GM21526 (cell line): ENCODE measurements around the gene CDK14.
"Not testable (repeated sequence)": the region's sequence is repeated elsewhere in the genome, so short reads cannot be mapped to it uniquely, and the experiment has no call there.

Source experiments
- ATAC-seq: cut with Tn5 transposase; IDR thresholded peaks from one replicate; pipeline ENCODE4 v1.9.1; 2021; ENCODE audit warnings: moderate library complexity; ENCODE audit not compliant: unreplicated experiment, low FRiP score

The CDK14 gene

GRCh38 chr7:90775383-90775965, 179.4 kb downstream of the CDK14 start:
- ATAC-seq: no peak

DNA sequence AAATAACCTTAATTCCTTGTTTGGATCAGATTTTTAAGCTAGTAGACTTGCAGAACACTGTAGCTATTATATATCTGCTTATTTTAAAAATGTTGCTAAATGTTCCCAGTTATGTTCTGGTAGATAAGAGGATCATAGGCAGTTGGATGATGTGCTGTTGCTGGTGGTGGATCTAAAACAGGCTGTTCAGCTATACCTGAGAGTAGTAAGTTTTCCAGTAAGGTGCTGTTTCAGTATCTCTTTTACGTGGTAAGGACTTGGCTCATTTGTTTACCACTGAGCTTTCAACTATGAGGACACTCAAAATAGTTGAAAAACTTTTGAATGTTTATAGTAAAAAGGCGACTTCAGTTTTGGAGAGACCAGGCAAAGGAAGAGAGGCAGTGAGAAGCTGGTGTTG, 180.9 kb downstream of the CDK14 start:
- ATAC-seq: peak; percentile 94

GRCh38 chr7:90777465-90777864, 181.3 kb downstream of the CDK14 start:
- ATAC-seq: peak; percentile 50

DNA sequence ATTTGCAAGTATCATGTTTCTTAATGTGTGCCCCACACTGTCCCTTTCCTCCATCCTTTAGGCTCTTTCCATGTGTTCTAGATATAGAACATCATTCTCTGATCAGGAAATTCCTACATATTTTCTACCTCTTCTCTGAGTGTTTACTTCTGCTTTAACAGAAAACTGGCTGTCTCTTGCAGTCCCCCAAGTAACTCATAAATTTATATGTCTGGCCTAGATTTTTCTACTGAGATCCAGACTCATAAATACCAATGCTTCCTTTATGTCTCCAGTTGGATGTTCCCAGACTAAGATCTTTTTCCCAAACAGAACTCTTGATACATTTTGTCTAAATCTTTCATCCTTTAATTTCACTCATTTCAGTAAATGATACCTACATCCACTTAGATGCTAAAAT, 181.8 kb downstream of the CDK14 start:
- no peak for ATAC-seq

DNA sequence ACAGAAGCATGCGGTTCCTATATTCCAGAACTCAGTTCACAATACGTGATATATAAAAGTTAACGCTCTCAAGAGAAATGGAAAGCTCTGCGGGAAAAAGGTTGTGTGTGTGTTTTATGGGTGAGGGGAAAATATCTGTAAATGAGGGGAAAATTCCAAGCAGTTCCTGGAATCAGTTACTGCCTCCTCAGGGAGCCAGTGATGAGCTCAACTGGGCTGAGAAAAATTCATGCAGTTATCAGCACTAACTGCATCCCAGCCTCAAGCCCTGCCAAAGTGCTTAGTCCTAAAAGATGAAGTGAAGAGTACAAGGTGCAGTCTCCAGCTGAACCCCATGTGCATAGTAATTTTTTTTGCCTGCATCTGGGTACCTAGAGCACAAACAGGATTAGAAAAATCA, 191.9 kb downstream of the CDK14 start:
- no peak for ATAC-seq

DNA sequence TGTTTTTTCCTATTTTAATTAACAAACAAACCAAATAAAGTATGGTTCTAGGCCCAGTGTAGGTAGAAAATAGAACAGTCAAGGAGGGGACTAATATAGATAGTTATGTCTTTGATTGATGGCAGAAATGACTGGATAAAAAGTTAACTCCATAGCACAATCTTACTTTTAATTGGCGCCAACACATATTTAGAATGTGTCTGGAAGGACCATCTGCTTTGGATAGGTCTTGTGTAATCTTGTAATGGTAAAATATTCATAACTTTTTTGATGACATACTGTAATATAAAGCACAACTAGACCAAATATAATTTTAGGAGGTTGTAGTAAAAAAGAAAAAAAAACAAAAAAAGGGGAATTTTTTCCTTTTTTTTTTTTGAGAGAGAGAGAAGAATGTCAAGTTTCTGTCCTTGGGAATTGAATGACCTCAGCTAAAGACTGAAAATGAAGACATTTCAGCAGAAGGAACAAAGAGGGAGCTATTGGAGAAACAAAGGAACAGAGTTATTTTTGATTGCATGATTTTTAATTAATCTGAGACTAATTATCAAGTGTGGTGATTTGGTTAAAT, 193.7 kb downstream of the CDK14 start:
- ATAC-seq: no peak

DNA sequence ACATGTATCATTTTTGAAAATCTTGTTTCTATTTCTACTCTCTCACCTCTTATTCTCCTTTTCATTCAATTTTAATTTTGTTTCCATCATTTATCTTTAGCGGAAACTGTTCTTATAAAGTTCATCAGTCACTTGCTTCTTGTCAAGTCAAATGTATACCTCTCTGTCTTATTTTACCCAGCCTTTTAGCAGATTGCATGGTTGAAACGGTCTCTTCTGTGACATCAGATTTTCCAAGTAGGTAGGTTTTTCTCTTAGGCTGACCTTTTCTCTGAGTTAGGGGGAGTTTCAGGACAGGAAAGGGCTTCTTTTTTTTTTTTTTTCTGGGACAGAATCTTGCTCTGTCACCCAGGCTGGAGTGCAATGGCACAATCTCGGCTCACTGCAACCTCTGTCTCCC, 195.5 kb downstream of the CDK14 start:
- no peak for ATAC-seq

- no peak for ATAC-seq
These were observed 196.2 kb downstream of the CDK14 start for GRCh38 chr7:90792301-90792700.

DNA sequence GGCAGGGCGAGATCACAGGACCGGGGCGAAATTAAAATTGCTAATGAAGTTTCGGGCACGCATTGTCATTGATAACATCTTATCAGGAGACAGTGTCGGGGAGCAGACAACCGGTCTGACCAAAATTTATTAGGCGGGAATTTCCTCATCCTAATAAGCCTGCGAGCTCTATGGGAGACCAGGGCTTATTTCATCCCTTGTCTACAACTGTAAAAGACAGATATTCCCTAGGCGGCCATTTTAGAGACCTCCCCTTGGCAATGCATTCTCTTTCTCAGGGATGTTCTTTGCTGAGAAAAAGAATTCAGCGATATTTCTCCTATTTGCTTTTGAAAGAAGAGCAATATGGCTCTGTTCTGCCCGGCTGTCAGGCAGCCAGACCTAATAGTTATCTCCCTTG, 198.1 kb downstream of the CDK14 start:
- not testable (repeated sequence) for ATAC-seq

GRCh38 chr7:90797596-90797995, 201.5 kb downstream of the CDK14 start:
- ATAC-seq: no peak

GRCh38 chr7:90804370-90804769, 208.2 kb downstream of the CDK14 start:
- ATAC-seq: no peak

GRCh38 chr7:90815552-90815951, 219.4 kb downstream of the CDK14 start:
- not testable (repeated sequence) for ATAC-seq

- peak; percentile 100 for ATAC-seq
These were observed 220.5 kb downstream of the CDK14 start for GRCh38 chr7:90816511-90817142.

DNA sequence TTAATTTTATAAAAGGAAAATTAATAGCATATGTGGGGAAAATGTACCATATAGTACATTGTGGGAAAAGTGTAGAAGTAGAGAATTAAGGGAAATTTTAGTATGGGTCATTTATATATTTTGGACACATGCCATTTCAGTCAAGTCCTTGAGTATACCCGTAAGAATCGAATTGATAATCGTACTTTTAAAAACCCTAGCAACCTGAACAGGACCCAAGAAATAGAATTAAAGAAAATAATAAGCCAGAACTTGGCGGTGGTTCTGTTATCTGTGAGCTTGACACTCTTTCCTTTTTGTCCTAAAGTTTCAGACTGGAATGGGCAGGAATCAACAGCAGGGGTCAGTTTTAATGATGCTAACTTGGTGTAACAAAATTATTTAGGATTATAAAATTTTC, 221.0 kb downstream of the CDK14 start:
- ATAC-seq: no peak

- ATAC-seq: no peak
These were observed 221.7 kb downstream of the CDK14 start for GRCh38 chr7:90817846-90818245.

DNA sequence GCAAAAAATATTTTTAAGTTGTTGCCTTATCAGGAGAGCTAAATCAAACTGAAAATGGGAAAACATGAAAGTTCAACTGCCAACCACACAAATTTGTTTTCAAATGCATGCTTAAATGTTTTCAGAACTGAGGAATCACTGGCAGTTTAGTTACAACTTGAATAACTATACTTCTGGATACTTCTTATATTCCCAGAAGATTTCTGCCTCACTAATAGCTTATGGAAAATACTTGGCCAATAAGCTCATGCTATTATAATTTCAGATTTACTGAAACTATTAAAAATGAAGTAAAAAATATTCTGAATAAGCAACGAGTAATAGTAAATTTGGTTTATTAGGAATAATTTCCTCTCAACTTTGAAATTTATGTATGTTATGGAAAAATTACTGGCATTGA, 222.2 kb downstream of the CDK14 start:
- ATAC-seq: no peak

DNA sequence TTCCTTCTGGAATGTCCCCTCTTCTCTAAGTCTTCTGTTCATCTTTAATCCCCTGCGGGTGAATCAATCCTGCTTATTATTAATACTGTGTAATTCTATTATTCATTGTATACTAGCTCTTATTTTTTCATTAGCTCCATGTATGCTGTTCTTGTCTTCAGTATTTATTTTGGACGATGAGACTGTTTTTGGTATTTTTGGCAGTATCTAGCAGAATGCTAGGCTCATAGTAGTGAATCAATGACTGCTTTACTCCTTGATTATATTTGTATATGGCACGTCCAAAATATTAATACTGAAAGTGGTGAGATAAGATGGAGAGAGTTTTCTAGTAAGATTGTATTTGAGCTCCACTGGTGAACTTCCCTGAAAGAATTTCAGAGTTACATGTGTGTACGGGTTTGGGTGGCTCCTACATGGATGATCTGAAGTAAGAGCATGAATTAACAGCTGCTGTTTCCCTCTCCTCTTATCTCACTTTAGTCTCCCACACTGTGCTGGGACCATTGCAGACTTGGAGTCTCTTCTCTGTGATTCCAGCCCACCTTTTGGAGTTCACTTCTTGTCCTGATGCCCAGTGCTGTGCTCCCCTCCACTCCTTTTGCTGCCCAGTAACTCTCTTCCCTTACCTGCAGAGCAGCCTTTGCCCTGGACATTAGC, 226.0 kb downstream of the CDK14 start:
- no peak for ATAC-seq

DNA sequence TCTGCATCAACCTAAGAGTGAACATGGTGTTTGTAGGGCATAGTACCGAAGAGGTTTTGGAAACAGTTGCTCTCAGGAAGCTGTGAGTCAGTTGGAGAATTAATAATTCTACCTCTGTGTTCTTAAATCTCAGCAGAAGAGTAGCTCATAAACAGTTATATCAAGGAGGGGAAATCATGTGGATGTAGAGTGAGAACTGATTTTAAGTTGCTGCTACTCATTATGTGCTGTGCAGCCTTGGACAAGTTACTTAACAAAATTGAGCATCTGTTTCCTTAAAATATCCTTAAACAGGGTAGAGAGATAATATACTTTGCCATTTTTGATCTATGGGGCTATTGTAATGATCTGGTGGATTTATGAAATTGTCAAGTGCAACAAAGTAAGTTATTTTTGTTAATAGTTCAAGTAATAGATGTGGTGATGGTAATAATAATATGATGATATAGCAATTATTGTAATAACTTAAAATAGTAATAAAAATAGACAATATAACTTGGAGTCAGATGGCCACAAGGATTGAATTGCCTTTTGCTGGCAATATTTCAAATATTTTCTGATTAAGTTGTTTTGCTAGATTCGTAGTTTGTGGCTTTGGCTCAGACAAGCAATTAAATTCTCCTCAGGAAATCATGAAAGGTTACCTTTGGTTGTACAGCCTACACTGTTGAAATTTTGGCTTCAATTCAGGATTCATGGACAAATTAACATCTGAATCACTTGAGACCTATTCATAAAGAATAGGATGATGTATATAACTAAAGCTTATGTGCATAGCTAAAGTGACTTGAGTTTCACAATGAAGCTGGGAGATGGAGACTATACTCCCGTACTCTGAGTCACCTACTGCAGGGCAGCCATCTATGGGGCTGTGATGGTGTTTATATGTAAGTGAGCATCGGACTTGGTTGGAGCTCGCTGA, 228.5 kb downstream of the CDK14 start:
- ATAC-seq: no peak

- ATAC-seq: no peak
These were observed 229.7 kb downstream of the CDK14 start for GRCh38 chr7:90825779-90826178.

DNA sequence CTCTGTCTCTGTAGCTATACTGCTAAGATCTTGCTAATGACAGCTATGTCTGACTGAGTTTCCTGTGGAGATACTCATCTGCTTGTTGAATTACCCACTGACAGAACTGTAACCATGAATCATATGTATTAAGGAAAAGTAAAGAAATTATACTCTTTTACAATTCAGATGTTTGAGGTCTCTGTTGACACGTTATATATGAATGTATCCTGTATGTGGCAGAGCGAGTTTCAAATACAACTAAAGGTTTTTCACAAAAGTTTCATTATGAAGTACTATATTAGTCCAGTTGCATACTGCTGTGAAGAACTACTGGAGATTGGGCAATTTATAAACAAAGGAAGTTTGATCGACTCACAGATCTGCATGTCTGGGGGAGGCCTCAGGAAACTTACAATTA, 232.5 kb downstream of the CDK14 start:
- ATAC-seq: no peak

- no peak for ATAC-seq
These were observed 234.2 kb downstream of the CDK14 start for GRCh38 chr7:90830308-90830707.
